Lung (tissue), 12 donors: ENCODE results near the gene TGFA. TPM values are rescaled to one million over a fixed set of nuclear protein-coding genes. Genes with fewer than 3 reads are reported as not detected.

Source experiments
- ATAC-seq: fragments of 200-7000 bp; cut with Tn5 transposase; one replicate; pipeline ENCODE4 v1.9.1; 2020; ENCODE audit warnings: moderate number of reproducible peaks; ENCODE audit not compliant: insufficient read depth, low FRiP score
- DNase-seq, 3 donors: peaks; one replicate each; pipeline ENCODE4 v3.0.0-alpha.2; 2013 to 2017
- H3K27ac ChIP-seq, 2 donors: one replicate each; pipeline ENCODE4 v1.5.1; 2013; ENCODE audit warnings: mild to moderate bottlenecking in 2 of 2, moderate library complexity in 2 of 2, control low read depth in 1 of 2, inconsistent platforms in 1 of 2, low read depth in 1 of 2, low read length in 1 of 2
- H3K27me3 ChIP-seq, 3 donors: one replicate each; pipeline ENCODE4 v1.5.1; 2013; ENCODE audit warnings: low read length in 2 of 3; ENCODE audit not compliant: control insufficient read depth in 3 of 3, insufficient read depth in 3 of 3
- H3K36me3 ChIP-seq, 4 donors: one replicate each; pipeline ENCODE4 v1.5.1; 2013; ENCODE audit warnings: low read length in 4 of 4, mild to moderate bottlenecking in 1 of 4, moderate library complexity in 1 of 4; ENCODE audit not compliant: control insufficient read depth in 4 of 4, insufficient read depth in 4 of 4
- H3K4me1 ChIP-seq, 5 donors: one replicate each; pipeline ENCODE4 v1.5.1; 2013; ENCODE audit warnings: low read length in 5 of 5, mild to moderate bottlenecking in 2 of 5, moderate library complexity in 1 of 5; ENCODE audit not compliant: control insufficient read depth in 5 of 5, insufficient read depth in 5 of 5
- H3K4me3 ChIP-seq: one replicate; pipeline ENCODE4 v1.5.1; 2013; ENCODE audit warnings: mild to moderate bottlenecking, control low read depth, moderate library complexity
- H3K9ac ChIP-seq, 2 donors: one replicate each; pipeline ENCODE4 v1.5.1; 2013; ENCODE audit warnings: low read length in 2 of 2, control low read depth in 1 of 2; ENCODE audit not compliant: insufficient read depth in 1 of 2
- H3K9me3 ChIP-seq, 4 donors: one replicate each; pipeline ENCODE4 v1.5.1; 2013; ENCODE audit warnings: low read length in 3 of 4, mild to moderate bottlenecking in 1 of 4, moderate library complexity in 1 of 4; ENCODE audit not compliant: control insufficient read depth in 4 of 4, insufficient read depth in 3 of 4
- CTCF ChIP-seq: IDR thresholded peaks from 2 replicates; pipeline ENCODE4 v1.5.1; 2012; ENCODE audit warnings: mild to moderate bottlenecking; ENCODE audit errors: control extremely low read depth, extremely low read depth
- WGBS, 2 donors: extraction: QIAGEN DNeasy Blood & Tissue Kit; methylation state at CpG; one replicate each; pipeline ENCODE4 v1.1.7; 2013; 5-methylcytosine and 5-hydroxymethylcytosine counted together
- polyA plus RNA-seq, 2 donors: library from polyadenylated mRNA; stranded (reverse); fragments of 200-250 nt; gene quantifications; one replicate each; pipeline ENCODE4 v1.2.1, GENCODE V29; 2013
- total RNA-seq, 2 donors: library from RNA; depleted of rRNA in 1 of 2; stranded (reverse); fragments of >200 nt in 1 of 2; gene quantifications; one replicate each; pipeline ENCODE4 v1.2.1, GENCODE V29; 2014 to 2021
- donor health status: control.
- donor health status: control.
- donor health status: Bipolar disorder and iron deficiency.
- donor health status: healthy.
- donor health status: DM: yes; HTN: yes; CAD: no.

TGFA gene
- total and polyA plus RNA-seq, 4 donors: 1.9 to 13.0 (median 7.0) TPM

- Histone ChIP-seq H3K27ac (no peak overlapping the region), H3K9me3 (no peaks in the 10 kb centered on the region), H3K4me3 (no peak overlapping the region), H3K9ac (no peak overlapping the region), H3K4me1 (no peaks in the 10 kb centered on the region), H3K36me3 (no peaks in the 10 kb centered on the region), H3K27me3 (no peaks in the 10 kb centered on the region)
- no peak for TF ChIP-seq CTCF
- ATAC-seq (no peak), DNase-seq (no peak)
These were observed 48.9 kb downstream of the TGFA start for GRCh38 chr2:70504750-70505149.

GRCh38 chr2:70503896-70504295 lies 49.7 kb downstream of the TGFA start:
- Histone ChIP-seq H3K27me3 (no peaks in the 10 kb centered on the region), H3K9me3 (no peaks in the 10 kb centered on the region), H3K36me3 (no peaks in the 10 kb centered on the region), H3K9ac (no peak overlapping the region), H3K4me3 (no peak overlapping the region), H3K4me1 (no peaks in the 10 kb centered on the region), H3K27ac (no peak overlapping the region)
- WGBS, 2 donors: 82 to 86% methylated on average over 4 of the region's 4 CpGs
- ATAC-seq (no peak), DNase-seq (no peak)
- TF ChIP-seq CTCF: no peak

- Histone ChIP-seq H3K4me3 (no peak overlapping the region), H3K9ac (no peak overlapping the region), H3K9me3 (no peaks in the 10 kb centered on the region), H3K4me1 (no peaks in the 10 kb centered on the region), H3K27me3 (no peaks in the 10 kb centered on the region), H3K27ac (no peak overlapping the region), H3K36me3 (no peaks in the 10 kb centered on the region)
- 65 to 73% methylated on average over 4 of the region's 4 CpGs for WGBS, 2 donors
- TF ChIP-seq CTCF: no peak
- DNase-seq: no peak
- no peak for ATAC-seq
These were observed 51.9 kb downstream of the TGFA start for GRCh38 chr2:70501728-70502127.

- no peak for ATAC-seq
- no peak overlapping the region for H3K4me3 ChIP-seq
- H3K27me3 ChIP-seq: no peaks in the 10 kb centered on the region
- no peak for TF ChIP-seq CTCF
- 86 to 92% methylated on average over 1 of the region's 1 CpG for WGBS, 2 donors
- H3K4me1 ChIP-seq: no peaks in the 10 kb centered on the region
- no peak for DNase-seq
- H3K36me3 ChIP-seq: no peaks in the 10 kb centered on the region
- no peak overlapping the region for H3K9ac ChIP-seq
- no peaks in the 10 kb centered on the region for H3K9me3 ChIP-seq
- H3K27ac ChIP-seq: no peak overlapping the region
These were observed 52.4 kb downstream of the TGFA start for GRCh38 chr2:70501215-70501614.
